HAP-1 (cell line): ENCODE data around the gene KRAS.
A peak's percentile ranks its signal among the peaks of the same experiment; 100 is the strongest.

Experiments used
- DNase-seq, 2 experiments: peaks; one replicate each; pipeline ENCODE4 v3.0.0-alpha.2; 2016 to 2020; ENCODE audit warnings: low spot score in 2 of 2
- H3K27me3 ChIP-seq: fragments of 250-450 bp; sonication (Bioruptor Pico); 2 replicates; pipeline ENCODE4 v1.5.1; 2020; ENCODE audit warnings: low read depth, mild to moderate bottlenecking, moderate library complexity
- H3K36me3 ChIP-seq: fragments of 250-450 bp; sonication (Bioruptor Pico); replicated peaks from 2 replicates; pipeline ENCODE4 v1.5.1; 2020; ENCODE audit warnings: mild to moderate bottlenecking
- H3K4me1 ChIP-seq: fragments of 250-450 bp; sonication (Bioruptor Pico); 2 replicates; pipeline ENCODE4 v1.5.1; 2020; ENCODE audit warnings: mild to moderate bottlenecking
- H3K4me3 ChIP-seq: fragments of 250-450 bp; sonication (Bioruptor Pico); 2 replicates; pipeline ENCODE4 v1.5.1; 2020; ENCODE audit warnings: mild to moderate bottlenecking, moderate library complexity
- H3K9me3 ChIP-seq: fragments of 250-450 bp; sonication (Bioruptor Pico); 2 replicates; pipeline ENCODE4 v1.5.1; 2020; ENCODE audit warnings: mild to moderate bottlenecking, moderate library complexity
- in situ Hi-C: fragments of 300-500 bp; cut with MboI; formaldehyde crosslinking; loops from 3 replicates; pipeline ENCODE4 v1.14.3; 2020; ENCODE audit warnings: low sequenced_read_pairs, inconsistent platforms, mixed read lengths

The KRAS gene

GRCh38 chr12:25197608-25198007 lies 53.1 kb downstream of the KRAS start:
- H3K36me3 ChIP-seq, result no peaks in the 10 kb centered on the region
- H3K4me3 ChIP-seq, result no peak overlapping the region
- no peaks in the 10 kb centered on the region for H3K27me3 ChIP-seq
- in situ Hi-C loops, result no loop called here
- no peak for DNase-seq
- H3K4me1 ChIP-seq, result 0 out of 2 replicates have a peak, but pooled peaks cover 4% of the 10 kb centered on the region
- H3K9me3 ChIP-seq, result no peaks in the 10 kb centered on the region

GRCh38 chr12:25195056-25195971 lies 55.4 kb downstream of the KRAS start, which contains the start of the genes DNAI7 and ETFRF1:
TSS of gene DNAI7 (minus strand) at chr12:25195160. CDS start at chr12:25195078, 82 bp downstream.
TSS of gene ETFRF1 (plus strand) at chr12:25195237. CDS start at chr12:25203957, 8,720 bp downstream.
- H3K36me3 ChIP-seq, result no peaks in the 10 kb centered on the region
- in situ Hi-C loops, result no loop called here
- peak; percentile 99 to 100 for DNase-seq
- no peaks in the 10 kb centered on the region for H3K9me3 ChIP-seq
- H3K27me3 ChIP-seq, result no peaks in the 10 kb centered on the region
- peak within 1 kb of the TSS; percentile 77 for H3K4me3 ChIP-seq
- H3K4me1 ChIP-seq, result 0 out of 2 replicates have a peak, but pooled peaks cover 4% of the 10 kb centered on the region

- Histone ChIP-seq H3K9me3 (no peaks in the 10 kb centered on the region), H3K4me1 (0 out of 2 replicates have a peak, but pooled peaks cover 4% of the 10 kb centered on the region), H3K27me3 (no peaks in the 10 kb centered on the region), H3K4me3 (peak overlapping the region; percentile 77), H3K36me3 (no peaks in the 10 kb centered on the region)
- in situ Hi-C loops, result no loop called here
- no peak for DNase-seq
Observed at GRCh38 chr12:25194722-25195055, 56.0 kb downstream of the KRAS start.

- in situ Hi-C loops, result no loop called here
- Histone ChIP-seq H3K4me1 (0 out of 2 replicates have a peak, but pooled peaks cover 4% of the 10 kb centered on the region), H3K36me3 (no peaks in the 10 kb centered on the region), H3K27me3 (no peaks in the 10 kb centered on the region), H3K9me3 (no peaks in the 10 kb centered on the region), H3K4me3 (no peak overlapping the region)
- DNase-seq, result no peak
Observed at GRCh38 chr12:25194214-25194613, 56.5 kb downstream of the KRAS start.

- in situ Hi-C loops, result no loop called here
- Histone ChIP-seq H3K36me3 (no peaks in the 10 kb centered on the region), H3K27me3 (no peaks in the 10 kb centered on the region), H3K4me1 (no peaks in the 10 kb centered on the region), H3K4me3 (no peak overlapping the region), H3K9me3 (no peaks in the 10 kb centered on the region)
- DNase-seq, result no peak
Observed at GRCh38 chr12:25190793-25191192, 59.9 kb downstream of the KRAS start.

- no peak for DNase-seq
- in situ Hi-C loops, result no loop called here
Observed at GRCh38 chr12:25189656-25190055, 61.1 kb downstream of the KRAS start.

GRCh38 chr12:25187781-25188180 lies 62.9 kb downstream of the KRAS start:
- H3K36me3 ChIP-seq, result no peaks in the 10 kb centered on the region
- DNase-seq, result no peak
- H3K4me3 ChIP-seq, result no peak overlapping the region
- in situ Hi-C loops, result no loop called here
- no peaks in the 10 kb centered on the region for H3K9me3 ChIP-seq
- H3K4me1 ChIP-seq, result no peaks in the 10 kb centered on the region
- H3K27me3 ChIP-seq, result 0 out of 2 replicates have a peak, but pooled peaks cover 3% of the 10 kb centered on the region

More at GRCh38 chr12:25189656-25190055, 61.1 kb downstream of the KRAS start:
- Histone ChIP-seq H3K36me3 (no peaks in the 10 kb centered on the region), H3K9me3 (no peaks in the 10 kb centered on the region), H3K4me1 (no peaks in the 10 kb centered on the region), H3K4me3 (no peak overlapping the region), H3K27me3 (0 out of 2 replicates have a peak, but pooled peaks cover 3% of the 10 kb centered on the region)

- 0 out of 2 replicates have a peak, but pooled peaks cover 3% of the 10 kb centered on the region for H3K27me3 ChIP-seq
- no peaks in the 10 kb centered on the region for H3K36me3 ChIP-seq
- DNase-seq, result no peak
- no peaks in the 10 kb centered on the region for H3K9me3 ChIP-seq
- H3K4me1 ChIP-seq, result no peaks in the 10 kb centered on the region
- in situ Hi-C loops, result no loop called here
- H3K4me3 ChIP-seq, result no peak overlapping the region
Observed at GRCh38 chr12:25186788-25187402, 63.8 kb downstream of the KRAS start.

GRCh38 chr12:25186038-25186787 lies 64.5 kb downstream of the KRAS start:
- in situ Hi-C loops, result no loop called here
- Histone ChIP-seq H3K27me3 (0 out of 2 replicates have a peak, but pooled peaks cover 3% of the 10 kb centered on the region), H3K36me3 (no peaks in the 10 kb centered on the region), H3K9me3 (no peaks in the 10 kb centered on the region), H3K4me3 (no peak overlapping the region), H3K4me1 (no peaks in the 10 kb centered on the region)
- DNase-seq, result no peak

- Histone ChIP-seq H3K27me3 (0 out of 2 replicates have a peak, but pooled peaks cover 3% of the 10 kb centered on the region), H3K9me3 (no peaks in the 10 kb centered on the region), H3K4me1 (no peaks in the 10 kb centered on the region), H3K36me3 (no peaks in the 10 kb centered on the region), H3K4me3 (no peak overlapping the region)
- in situ Hi-C loops, result no loop called here
- no peak for DNase-seq
Observed at GRCh38 chr12:25184132-25184531, 66.6 kb downstream of the KRAS start.

- in situ Hi-C loops, result no loop called here
- Histone ChIP-seq H3K4me3 (no peak overlapping the region), H3K4me1 (no peaks in the 10 kb centered on the region), H3K27me3 (0 out of 2 replicates have a peak, but pooled peaks cover 3% of the 10 kb centered on the region), H3K9me3 (no peaks in the 10 kb centered on the region), H3K36me3 (no peaks in the 10 kb centered on the region)
- no peak for DNase-seq
Observed at GRCh38 chr12:25182765-25183164, 68.0 kb downstream of the KRAS start.

GRCh38 chr12:25162866-25163265 lies 87.9 kb downstream of the KRAS start:
- H3K36me3 ChIP-seq, result no peaks in the 10 kb centered on the region
- H3K9me3 ChIP-seq, result no peaks in the 10 kb centered on the region
- in situ Hi-C loops, result no loop called here
- peaks cover 18% of the 10 kb centered on the region for H3K4me1 ChIP-seq
- no peaks in the 10 kb centered on the region for H3K27me3 ChIP-seq
- no peak overlapping the region for H3K4me3 ChIP-seq
- DNase-seq, result no peak

- H3K36me3 ChIP-seq, result no peaks in the 10 kb centered on the region
- no peak for DNase-seq
- in situ Hi-C loops, result no loop called here
- H3K4me3 ChIP-seq, result no peak overlapping the region
- H3K27me3 ChIP-seq, result no peaks in the 10 kb centered on the region
- H3K9me3 ChIP-seq, result no peaks in the 10 kb centered on the region
- H3K4me1 ChIP-seq, result peaks cover 13% of the 10 kb centered on the region
Observed at GRCh38 chr12:25156061-25156460, 94.7 kb downstream of the KRAS start.
